Neural progenitor cell (in vitro differentiated cells): ENCODE measurements around the gene FXYD2. TPM values are rescaled to one million over a fixed set of nuclear protein-coding genes. Genes with fewer than 3 reads are reported as not detected.

Experiments used
- DNase-seq: peaks from one replicate; pipeline ENCODE4 v3.0.0-alpha.2; 2016; ENCODE audit warnings: low spot score
- H2AFZ ChIP-seq: fragments of 200-600 bp; sonication (generic); replicated peaks from 2 replicates; pipeline ENCODE4 v1.6.1; 2016; ENCODE audit warnings: antibody characterized with exemption
- H3F3A ChIP-seq: fragments of 200-600 bp; sonication (generic); 2 replicates; pipeline ENCODE4 v1.6.1; 2016; ENCODE audit warnings: antibody characterized with exemption, low read depth
- H3K27ac ChIP-seq: fragments of 200-600 bp; sonication (generic); 2 replicates; pipeline ENCODE4 v1.5.1; 2016; ENCODE audit warnings: mild to moderate bottlenecking
- H3K27me3 ChIP-seq: fragments of 200-600 bp; sonication (generic); 2 replicates; pipeline ENCODE4 v1.6.1; 2016; ENCODE audit warnings: mild to moderate bottlenecking, moderate library complexity
- H3K36me3 ChIP-seq: fragments of 200-600 bp; sonication (generic); 2 replicates; pipeline ENCODE4 v1.5.1; 2016
- H3K4me1 ChIP-seq: fragments of 200-600 bp; sonication (generic); 2 replicates; pipeline ENCODE4 v1.6.1; 2016; ENCODE audit warnings: mixed run types
- H3K4me2 ChIP-seq: fragments of 200-600 bp; sonication (generic); 2 replicates; pipeline ENCODE4 v1.6.1; 2016
- H3K4me3 ChIP-seq: fragments of 200-600 bp; sonication (generic); 2 replicates; pipeline ENCODE4 v1.5.1; 2016
- H3K79me2 ChIP-seq: fragments of 200-600 bp; sonication (generic); 2 replicates; pipeline ENCODE4 v1.6.1; 2016; ENCODE audit warnings: low read depth
- H3K9ac ChIP-seq: fragments of 200-600 bp; sonication (generic); 2 replicates; pipeline ENCODE4 v1.6.1; 2016
- H3K9me3 ChIP-seq: fragments of 200-600 bp; sonication (generic); 2 replicates; pipeline ENCODE4 v1.5.1; 2016; ENCODE audit warnings: low read depth
- H4K20me1 ChIP-seq: fragments of 200-600 bp; sonication (generic); 2 replicates; pipeline ENCODE4 v1.6.1; 2016; ENCODE audit warnings: low read depth
- H3K27ac Mint-ChIP-seq: 3 replicates; pipeline ENCODE4 v1.8.0; 2021; ENCODE audit warnings: mixed read lengths
- H3K27me3 Mint-ChIP-seq: 2 replicates; pipeline ENCODE4 v1.8.0; 2022; ENCODE audit warnings: low read depth, mild to moderate bottlenecking, inconsistent platforms, moderate library complexity, mixed read lengths; ENCODE audit not compliant: insufficient read depth
- H3K36me3 Mint-ChIP-seq: 3 replicates; pipeline ENCODE4 v1.8.0; 2021; ENCODE audit warnings: mixed read lengths
- H3K4me1 Mint-ChIP-seq: 3 replicates; pipeline ENCODE4 v1.8.0; 2021; ENCODE audit warnings: mixed read lengths
- H3K4me3 Mint-ChIP-seq: 3 replicates; pipeline ENCODE4 v1.8.0; 2021; ENCODE audit warnings: mild to moderate bottlenecking, moderate library complexity, mixed read lengths
- H3K9me3 Mint-ChIP-seq: 3 replicates; pipeline ENCODE4 v1.8.0; 2020; ENCODE audit warnings: mixed read lengths
- EZH2 ChIP-seq: fragments of 200-600 bp; sonication (generic); IDR thresholded peaks from 2 replicates; pipeline ENCODE4 v1.6.1; 2017; ENCODE audit warnings: antibody characterized with exemption, mild to moderate bottlenecking, moderate library complexity
- EZH2phosphoT487 ChIP-seq: fragments of 200-600 bp; sonication (generic); IDR thresholded peaks from 2 replicates; pipeline ENCODE4 v1.6.1; 2017; ENCODE audit warnings: antibody characterized with exemption
- total RNA-seq: library from RNA; depleted of rRNA; stranded (reverse); fragments of >200 nt; gene quantifications from 2 replicates; pipeline ENCODE4 v1.2.3, GENCODE V29; 2015; ENCODE audit warnings: low replicate concordance
- TF ChIP-seq, protein P1 (sequence below): fragments of 200-600 bp; sonication (generic); IDR thresholded peaks from 2 replicates; pipeline ENCODE4 v1.5.1; 2017; ENCODE audit warnings: antibody characterized with exemption, mild to moderate bottlenecking

The FXYD2 gene
- total RNA-seq, 1 donor from 2014 or later, result 1.9 TPM

DNA sequence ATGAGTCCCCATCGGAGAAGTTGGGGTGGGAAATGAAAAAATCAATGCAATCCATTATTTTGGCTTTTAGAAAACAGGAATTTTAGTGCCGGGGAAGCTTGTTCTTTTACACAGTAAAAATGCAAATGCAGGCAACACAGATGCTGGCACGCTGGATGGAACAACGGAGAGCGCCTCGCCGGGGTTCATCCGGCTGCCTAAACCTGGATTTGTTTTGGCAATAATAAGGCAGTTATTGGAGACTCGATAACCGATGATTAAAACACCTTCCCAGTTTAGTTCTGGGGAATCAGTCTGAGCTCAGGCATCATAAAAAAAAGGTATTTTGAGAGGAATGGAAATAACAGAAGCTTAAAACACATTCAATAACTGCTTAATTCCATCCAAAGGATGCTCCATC, 30.4 kb downstream of the FXYD2 start:
- Mint-ChIP-seq H3K9me3 (no peaks in the 10 kb centered on the region), H3K4me1 (peaks cover 19% of the 10 kb centered on the region), H3K27me3 (peaks cover 57% of the 10 kb centered on the region), H3K27ac (no peak overlapping the region), H3K4me3 (no peak overlapping the region), H3K36me3 (no peaks in the 10 kb centered on the region)
- TF ChIP-seq, protein P1, sequence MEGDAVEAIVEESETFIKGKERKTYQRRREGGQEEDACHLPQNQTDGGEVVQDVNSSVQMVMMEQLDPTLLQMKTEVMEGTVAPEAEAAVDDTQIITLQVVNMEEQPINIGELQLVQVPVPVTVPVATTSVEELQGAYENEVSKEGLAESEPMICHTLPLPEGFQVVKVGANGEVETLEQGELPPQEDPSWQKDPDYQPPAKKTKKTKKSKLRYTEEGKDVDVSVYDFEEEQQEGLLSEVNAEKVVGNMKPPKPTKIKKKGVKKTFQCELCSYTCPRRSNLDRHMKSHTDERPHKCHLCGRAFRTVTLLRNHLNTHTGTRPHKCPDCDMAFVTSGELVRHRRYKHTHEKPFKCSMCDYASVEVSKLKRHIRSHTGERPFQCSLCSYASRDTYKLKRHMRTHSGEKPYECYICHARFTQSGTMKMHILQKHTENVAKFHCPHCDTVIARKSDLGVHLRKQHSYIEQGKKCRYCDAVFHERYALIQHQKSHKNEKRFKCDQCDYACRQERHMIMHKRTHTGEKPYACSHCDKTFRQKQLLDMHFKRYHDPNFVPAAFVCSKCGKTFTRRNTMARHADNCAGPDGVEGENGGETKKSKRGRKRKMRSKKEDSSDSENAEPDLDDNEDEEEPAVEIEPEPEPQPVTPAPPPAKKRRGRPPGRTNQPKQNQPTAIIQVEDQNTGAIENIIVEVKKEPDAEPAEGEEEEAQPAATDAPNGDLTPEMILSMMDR, result no peak
- TF ChIP-seq EZH2 (no peak), EZH2phosphoT487 (no peak)
- Histone ChIP-seq H3K4me2 (no peak overlapping the region), H3K79me2 (no peaks in the 10 kb centered on the region), H2AFZ (no peak overlapping the region), H3K36me3 (no peaks in the 10 kb centered on the region), H3K27ac (no peak overlapping the region), H3K27me3 (peaks cover 77% of the 10 kb centered on the region), H3K9me3 (no peaks in the 10 kb centered on the region), H3F3A (peaks cover 4% of the 10 kb centered on the region), H3K4me1 (peaks cover 15% of the 10 kb centered on the region), H3K9ac (no peak overlapping the region), H3K4me3 (no peak overlapping the region), H4K20me1 (peaks cover 25% of the 10 kb centered on the region)
- DNase-seq, result no peak

DNA sequence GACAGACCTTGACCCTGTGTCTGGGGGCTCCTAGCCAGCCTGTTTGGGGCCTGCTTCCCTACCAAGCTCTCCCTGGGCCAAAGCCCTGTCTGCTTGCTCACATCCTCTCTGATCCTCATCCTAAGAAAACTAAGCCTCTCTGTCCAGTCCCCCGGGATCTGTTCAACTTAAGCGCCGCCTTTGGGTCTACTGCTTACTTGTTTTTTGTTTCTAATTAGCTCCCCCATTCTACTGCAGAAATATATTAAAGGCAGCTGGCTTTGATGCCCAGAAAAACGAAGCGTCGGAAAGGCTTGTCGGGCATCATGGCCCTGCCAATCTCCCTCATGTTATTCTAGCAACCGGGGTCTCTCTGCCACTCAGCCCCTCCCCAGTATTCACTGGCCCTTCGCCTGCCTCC, 31.0 kb downstream of the FXYD2 start:
- Histone ChIP-seq H3K4me3 (no peak overlapping the region), H3K4me1 (peaks cover 15% of the 10 kb centered on the region), H3K9ac (no peak overlapping the region), H3F3A (peaks cover 4% of the 10 kb centered on the region), H3K9me3 (no peaks in the 10 kb centered on the region), H3K4me2 (no peak overlapping the region), H3K27me3 (peaks cover 71% of the 10 kb centered on the region), H2AFZ (no peak overlapping the region), H3K79me2 (no peaks in the 10 kb centered on the region), H3K27ac (no peak overlapping the region), H3K36me3 (no peaks in the 10 kb centered on the region), H4K20me1 (peaks cover 25% of the 10 kb centered on the region)
- Mint-ChIP-seq H3K27ac (no peak overlapping the region), H3K36me3 (no peaks in the 10 kb centered on the region), H3K4me3 (no peak overlapping the region), H3K27me3 (peaks cover 57% of the 10 kb centered on the region), H3K4me1 (peaks cover 14% of the 10 kb centered on the region), H3K9me3 (no peaks in the 10 kb centered on the region)
- TF ChIP-seq, protein P1, result no peak
- TF ChIP-seq EZH2 (no peak), EZH2phosphoT487 (no peak)
- DNase-seq, result no peak

DNA sequence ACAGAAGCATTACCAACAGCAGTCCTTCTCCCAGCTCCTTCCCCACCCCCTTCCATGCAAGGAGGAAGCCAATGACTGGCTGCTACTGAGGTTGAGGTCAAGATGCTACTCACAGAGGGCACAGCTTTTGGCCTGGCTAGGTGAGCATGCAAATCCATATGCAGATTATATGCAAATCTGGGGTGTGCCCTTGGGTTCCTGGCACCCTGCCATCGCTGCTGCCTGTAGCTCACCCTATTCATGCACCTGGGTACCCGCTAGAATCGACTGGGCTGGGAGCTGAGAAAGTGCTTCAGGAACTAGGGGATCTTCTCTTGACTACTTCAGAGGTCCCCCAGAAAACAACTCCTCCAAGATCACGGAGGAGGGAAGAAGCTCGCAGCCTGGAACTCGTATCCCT, 31.6 kb downstream of the FXYD2 start:
- Histone ChIP-seq H3K4me3 (no peak overlapping the region), H3K9ac (no peak overlapping the region), H3K4me1 (peaks cover 15% of the 10 kb centered on the region), H3K9me3 (no peaks in the 10 kb centered on the region), H3K36me3 (no peaks in the 10 kb centered on the region), H3K27me3 (peaks cover 65% of the 10 kb centered on the region), H2AFZ (no peak overlapping the region), H3K79me2 (no peaks in the 10 kb centered on the region), H3K27ac (no peak overlapping the region), H4K20me1 (peaks cover 25% of the 10 kb centered on the region), H3F3A (peaks cover 4% of the 10 kb centered on the region), H3K4me2 (no peak overlapping the region)
- Mint-ChIP-seq H3K9me3 (no peaks in the 10 kb centered on the region), H3K36me3 (no peaks in the 10 kb centered on the region), H3K27ac (no peak overlapping the region), H3K4me1 (peaks cover 11% of the 10 kb centered on the region), H3K27me3 (peaks cover 53% of the 10 kb centered on the region), H3K4me3 (no peak overlapping the region)
- TF ChIP-seq EZH2phosphoT487 (no peak), EZH2 (no peak)
- TF ChIP-seq, protein P1, result no peak
- DNase-seq, result no peak
